Hematopoietic multipotent progenitor cell (in vitro differentiated cells): ENCODE data around the gene ADGRF4. TPM values are rescaled to one million over a fixed set of nuclear protein-coding genes. Genes with fewer than 3 reads are reported as not detected.

Experiments used
- DNase-seq, 3 donors: peaks; one replicate each; pipeline ENCODE4 v3.0.0-alpha.2; 2011 to 2015; ENCODE audit warnings: low read depth in 2 of 3, low spot score in 2 of 3
- total RNA-seq: library from RNA; depleted of rRNA; stranded (reverse); fragments of >200 nt; gene quantifications from one replicate; pipeline ENCODE4 v1.2.3, GENCODE V29; 2012

The ADGRF4 gene
- total RNA-seq = under 0.01 TPM

GRCh38 chr6:47698342-47698787, at the start of gene ADGRF4:
Gene ADGRF4, plus strand, starts transcription at chr6:47698580. Its CDS starts 8,666 bp downstream, at chr6:47707246.
- DNase-seq = no peak

- peak in 1 of 3 donors; percentile 31 for DNase-seq
Measured at GRCh38 chr6:47650553-47651432, 47.6 kb upstream of the ADGRF4 start.

- no peak for DNase-seq
Measured at GRCh38 chr6:47651505-47651944, 46.9 kb upstream of the ADGRF4 start.

- DNase-seq = no peak
Measured at GRCh38 chr6:47653706-47654105, 44.7 kb upstream of the ADGRF4 start.

- no peak for DNase-seq
Measured at GRCh38 chr6:47654255-47654654, 44.1 kb upstream of the ADGRF4 start.

- peak in 2 of 3 donors; percentile 47 to 55 for DNase-seq
Measured at GRCh38 chr6:47655719-47656595, 42.4 kb upstream of the ADGRF4 start.

GRCh38 chr6:47661960-47662359, 36.4 kb upstream of the ADGRF4 start:
- no peak for DNase-seq

- no peak for DNase-seq
Measured at GRCh38 chr6:47663462-47664216, 34.7 kb upstream of the ADGRF4 start.

- no peak for DNase-seq
Measured at GRCh38 chr6:47665112-47665511, 33.3 kb upstream of the ADGRF4 start.

- no peak for DNase-seq
Measured at GRCh38 chr6:47669684-47670513, 28.5 kb upstream of the ADGRF4 start.

- DNase-seq = no peak
Measured at GRCh38 chr6:47670851-47671250, 27.5 kb upstream of the ADGRF4 start.

GRCh38 chr6:47671777-47672176, 26.6 kb upstream of the ADGRF4 start:
- no peak for DNase-seq

GRCh38 chr6:47672816-47673215, 25.6 kb upstream of the ADGRF4 start:
- DNase-seq = no peak

- DNase-seq = no peak
Measured at GRCh38 chr6:47674673-47675072, 23.7 kb upstream of the ADGRF4 start.

- no peak for DNase-seq
Measured at GRCh38 chr6:47677381-47678100, 20.8 kb upstream of the ADGRF4 start.

GRCh38 chr6:47678739-47679138, 19.6 kb upstream of the ADGRF4 start:
- DNase-seq = no peak

GRCh38 chr6:47679322-47679906, 19.0 kb upstream of the ADGRF4 start:
- no peak for DNase-seq

- DNase-seq = no peak
Measured at GRCh38 chr6:47680051-47680450, 18.3 kb upstream of the ADGRF4 start.

- no peak for DNase-seq
Measured at GRCh38 chr6:47680724-47681123, 17.7 kb upstream of the ADGRF4 start.
